IMR-90 (cell line): ENCODE measurements around the gene COX8A. TPM values are rescaled to one million over a fixed set of nuclear protein-coding genes. Genes with fewer than 3 reads are reported as not detected.

Experiments used
- ATAC-seq: fragments of 200-7000 bp; cut with Tn5 transposase; 2 replicates; pipeline ENCODE4 v1.9.1; 2020; ENCODE audit warnings: low read depth, mild to moderate bottlenecking, moderate library complexity
- BruUV-seq: library from RNA; stranded (reverse); fragments of 400-500 nt; replicated peaks from 2 replicates; lab custom pipeline; 2021; lab: Mats Ljungman, UMichigan
- CTCF ChIA-PET: fragments of 300-600 bp; formaldehyde crosslinking; extraction: SDS; loops from one replicate; lab custom pipeline; 2021; ENCODE audit warnings: antibody characterized with exemption; lab: Yijun Ruan, JAX
- POLR2A ChIA-PET: fragments of 300-600 bp; sonication (Branson Sonifier 250); formaldehyde crosslinking; loops from one replicate; lab custom pipeline; 2022; ENCODE audit warnings: antibody characterized with exemption; ENCODE audit not compliant: unreplicated experiment; lab: Charles Lee
- DNase-seq: peaks from one replicate; pipeline ENCODE4 v3.0.0; 2013
- H2AFZ ChIP-seq: replicated peaks from 2 replicates; pipeline ENCODE3; 2013; ENCODE audit warnings: low read length, mild to moderate bottlenecking; ENCODE audit not compliant: poor library complexity
- H2AK5ac ChIP-seq: 2 replicates; pipeline ENCODE4 v1.6.1; 2013; ENCODE audit warnings: low read depth, low read length, inconsistent platforms
- H2AK9ac ChIP-seq: replicated peaks from 2 replicates; pipeline ENCODE3; 2013; ENCODE audit warnings: mild to moderate bottlenecking, low read depth, low read length, moderate library complexity; ENCODE audit not compliant: poor library complexity
- H2BK120ac ChIP-seq: 2 replicates; pipeline ENCODE4 v1.6.1; 2013; ENCODE audit warnings: low read depth, low read length, inconsistent platforms
- H2BK15ac ChIP-seq: 3 replicates; pipeline ENCODE4 v1.6.1; 2013; ENCODE audit warnings: low read depth, low read length, inconsistent platforms
- H2BK20ac ChIP-seq: 2 replicates; pipeline ENCODE4 v1.6.1; 2013; ENCODE audit warnings: low read depth, mild to moderate bottlenecking, inconsistent platforms, low read length, moderate library complexity
- H2BK5ac ChIP-seq: 2 replicates; pipeline ENCODE4 v1.6.1; 2013; ENCODE audit warnings: mild to moderate bottlenecking, low read depth, low read length, inconsistent platforms; ENCODE audit not compliant: poor library complexity, severe bottlenecking
- H3K14ac ChIP-seq: replicated peaks from 2 replicates; pipeline ENCODE4 v1.6.1; 2013; ENCODE audit warnings: low read depth, low read length, inconsistent platforms
- H3K18ac ChIP-seq: 2 replicates; pipeline ENCODE4 v1.6.1; 2013; ENCODE audit warnings: low read depth, low read length, control low read depth
- H3K23ac ChIP-seq: 2 replicates; pipeline ENCODE4 v1.6.1; 2013; ENCODE audit warnings: low read depth, low read length, inconsistent platforms
- H3K27ac ChIP-seq: 2 replicates; pipeline ENCODE4 v1.5.1; 2013; ENCODE audit warnings: mild to moderate bottlenecking, control low read depth, low read length; ENCODE audit not compliant: insufficient read depth
- H3K27me3 ChIP-seq: 2 replicates; pipeline ENCODE4 v1.6.1; 2013; ENCODE audit warnings: low read length; ENCODE audit not compliant: control insufficient read depth, insufficient read depth
- H3K36me3 ChIP-seq: 2 replicates; pipeline ENCODE4 v1.6.1; 2013; ENCODE audit warnings: low read length, mixed read lengths; ENCODE audit not compliant: control insufficient read depth, insufficient read depth
- H3K4ac ChIP-seq: 2 replicates; pipeline ENCODE4 v1.6.1; 2013; ENCODE audit warnings: low read depth, low read length, inconsistent platforms
- H3K4me1 ChIP-seq: 2 replicates; pipeline ENCODE4 v1.6.1; 2013; ENCODE audit warnings: low read length, mixed read lengths; ENCODE audit not compliant: control insufficient read depth, insufficient read depth
- H3K4me2 ChIP-seq: 2 replicates; pipeline ENCODE4 v1.6.1; 2013; ENCODE audit warnings: low read depth, mild to moderate bottlenecking, control low read depth, low read length, moderate library complexity
- H3K4me3 ChIP-seq: 2 replicates; pipeline ENCODE4 v1.5.1; 2013; ENCODE audit warnings: low read depth, mild to moderate bottlenecking, control low read depth, low read length, moderate library complexity; ENCODE audit not compliant: insufficient read depth
- H3K56ac ChIP-seq: 2 replicates; pipeline ENCODE4 v1.6.1; 2013; ENCODE audit warnings: low read length, inconsistent platforms; ENCODE audit not compliant: insufficient read depth; ENCODE audit errors: extremely low read depth
- H3K79me1 ChIP-seq, 2 experiments: 2 replicates each; pipeline ENCODE4 v1.6.1; 2013; ENCODE audit warnings: low read length in 2 of 2, inconsistent platforms in 1 of 2, low read depth in 1 of 2
- H3K9ac ChIP-seq: 2 replicates; pipeline ENCODE4 v1.6.1; 2013; ENCODE audit warnings: low read depth, low read length, control low read depth
- H3K9me1 ChIP-seq: 2 replicates; pipeline ENCODE4 v1.6.1; 2013; ENCODE audit warnings: low read length, inconsistent platforms; ENCODE audit not compliant: insufficient read depth
- H3K9me3 ChIP-seq: 2 replicates; pipeline ENCODE4 v1.6.1; 2013; ENCODE audit warnings: low read length; ENCODE audit not compliant: control insufficient read depth, insufficient read depth
- H4K20me1 ChIP-seq: 2 replicates; pipeline ENCODE4 v1.6.1; 2013; ENCODE audit warnings: low read length, inconsistent platforms; ENCODE audit not compliant: insufficient read depth
- H4K5ac ChIP-seq: 2 replicates; pipeline ENCODE4 v1.6.1; 2013; ENCODE audit warnings: mild to moderate bottlenecking, low read depth, low read length, control low read depth
- H4K8ac ChIP-seq, 2 experiments: 2 replicates each; pipeline ENCODE4 v1.6.1; 2013; ENCODE audit warnings: low read depth in 2 of 2, low read length in 2 of 2, control low read depth in 1 of 2, inconsistent platforms in 1 of 2
- H4K91ac ChIP-seq: 2 replicates; pipeline ENCODE4 v1.6.1; 2013; ENCODE audit warnings: low read depth, low read length, inconsistent platforms; ENCODE audit not compliant: insufficient read depth
- BHLHE40 ChIP-seq: fragments of 150-350 bp; IDR thresholded peaks from 2 replicates; pipeline ENCODE4 v1.6.1; 2016; ENCODE audit warnings: mild to moderate bottlenecking, low read depth, low read length
- CEBPB ChIP-seq: IDR thresholded peaks from 2 replicates; pipeline ENCODE4 v1.6.1; 2012; ENCODE audit warnings: low read depth, low read length, improper control_type of control experiment
- CHD1 ChIP-seq: IDR thresholded peaks from 2 replicates; pipeline ENCODE4 v1.6.1; 2012; ENCODE audit warnings: low read depth, low read length, improper control_type of control experiment
- CTCF ChIP-seq: conservative IDR thresholded peaks from 2 replicates; pipeline ENCODE4 v1.5.1; 2012; ENCODE audit warnings: mild to moderate bottlenecking, low read depth, low read length, improper control_type of control experiment
- ELK1 ChIP-seq: fragments of 150-350 bp; IDR thresholded peaks from 2 replicates; pipeline ENCODE4 v1.6.1; 2016; ENCODE audit warnings: low read depth, mild to moderate bottlenecking, low read length, moderate library complexity, borderline replicate concordance
- FOS ChIP-seq: fragments of 150-350 bp; IDR thresholded peaks from 2 replicates; pipeline ENCODE4 v1.6.1; 2016; ENCODE audit warnings: low read depth, low read length
- MAFK ChIP-seq: IDR thresholded peaks from 2 replicates; pipeline ENCODE4 v1.6.1; 2012; ENCODE audit warnings: low read depth, low read length, improper control_type of control experiment
- MAZ ChIP-seq: IDR thresholded peaks from 2 replicates; pipeline ENCODE4 v1.6.1; 2012; ENCODE audit warnings: low read depth, mild to moderate bottlenecking, low read length, improper control_type of control experiment, moderate library complexity, borderline replicate concordance
- MXI1 ChIP-seq: IDR thresholded peaks from 2 replicates; pipeline ENCODE4 v1.6.1; 2012; ENCODE audit warnings: low read depth, mild to moderate bottlenecking, low read length, moderate library complexity, borderline replicate concordance
- NFE2L2 ChIP-seq: fragments of 150-350 bp; IDR thresholded peaks from 2 replicates; pipeline ENCODE4 v1.6.1; 2016; ENCODE audit warnings: low read depth, mild to moderate bottlenecking, low read length
- POLR2A ChIP-seq: IDR thresholded peaks from 2 replicates; pipeline ENCODE4 v1.6.1; 2012; ENCODE audit warnings: mild to moderate bottlenecking, low read depth, low read length
- RAD21 ChIP-seq: IDR thresholded peaks from 2 replicates; pipeline ENCODE4 v1.6.1; 2012; ENCODE audit warnings: low read length, improper control_type of control experiment
- RCOR1 ChIP-seq: IDR thresholded peaks from 2 replicates; pipeline ENCODE4 v1.6.1; 2012; ENCODE audit warnings: mild to moderate bottlenecking, low read length, improper control_type of control experiment; ENCODE audit not compliant: insufficient replicate concordance
- RFX5 ChIP-seq: IDR thresholded peaks from 2 replicates; pipeline ENCODE4 v1.8.0; 2012; ENCODE audit warnings: low read depth, mild to moderate bottlenecking, low read length, moderate library complexity
- SMC3 ChIP-seq: fragments of 150-350 bp; IDR thresholded peaks from 2 replicates; pipeline ENCODE4 v1.6.1; 2016; ENCODE audit warnings: low read depth, mild to moderate bottlenecking, antibody characterized with exemption, low read length, moderate library complexity
- USF2 ChIP-seq: fragments of 150-350 bp; IDR thresholded peaks from 2 replicates; pipeline ENCODE4 v1.6.1; 2017; ENCODE audit warnings: mild to moderate bottlenecking, antibody characterized with exemption, low read length, low read depth
- WGBS, 2 experiments: methylation state at CpG; one replicate each; pipeline versions ENCODE4 v1.1.5 to v1.1.7; 2013; ENCODE audit warnings: missing lambda C conversion rate in 2 of 2; ENCODE audit not compliant: insufficient read length in 1 of 2; ENCODE audit errors: extremely low coverage in 2 of 2; 5-methylcytosine and 5-hydroxymethylcytosine counted together
- dilution Hi-C: fragments of 300-500 bp; cut with HindIII; formaldehyde crosslinking; loops from one replicate; pipeline ENCODE4 v1.14.3; 2018; ENCODE audit warnings: low sequenced_read_pairs; ENCODE audit not compliant: unreplicated experiment
- in situ Hi-C: fragments of 300-500 bp; cut with MboI; formaldehyde crosslinking; loops from 3 replicates; pipeline ENCODE4 v1.14.3; 2019; ENCODE audit warnings: low sequenced_read_pairs, inconsistent platforms, mixed read lengths
- intact Hi-C: fragments of 100-400 bp; cut with micrococcal nuclease; formaldehyde crosslinking; loops from 2 replicates; pipeline ENCODE4 v1.10.0; 2022
- polyA plus RNA-seq, 3 experiments: library from polyadenylated mRNA; depleted of rRNA; stranded (reverse); fragments of >200 nt; gene quantifications; 2 replicates each; pipeline ENCODE4 v1.2.3, GENCODE V29; 2012; ENCODE audit warnings: low replicate concordance in 1 of 3
- total RNA-seq: library from RNA; depleted of rRNA; stranded (reverse); fragments of >200 nt; gene quantifications from 2 replicates; pipeline ENCODE4 v1.2.3, GENCODE V29; 2012

Gene COX8A
- total and polyA plus RNA-seq, 2 of the 4 experiments (the other 2 are of a cell fraction) = 250 to 598 TPM

- ATAC-seq (no peak), DNase-seq (no peak)
- no peak overlapping the region for H3K4me3 ChIP-seq
- H4K20me1 ChIP-seq = no peaks in the 10 kb centered on the region
- H2BK15ac ChIP-seq = no peak overlapping the region
- no peak overlapping the region for H4K5ac ChIP-seq
- no peaks in the 10 kb centered on the region for H3K9me1 ChIP-seq
- H3K4me1 ChIP-seq = peaks cover 6% of the 10 kb centered on the region; the same call in 1 of the 2 replicates
- TF ChIP-seq RAD21 (no peak), USF2 (no peak), CTCF (no peak), CHD1 (no peak), ELK1 (no peak), POLR2A (no peak), BHLHE40 (no peak), MAFK (no peak), CEBPB (no peak), RFX5 (no peak), FOS (no peak), MAZ (no peak), NFE2L2 (no peak), MXI1 (no peak), RCOR1 (no peak), SMC3 (no peak)
- no peak overlapping the region for H3K18ac ChIP-seq
- WGBS, 2 experiments = no CpG with 5 or more reads among the region's 1 CpG
- ChIA-PET POLR2A (no interaction called here), CTCF (no interaction called here)
- H2AK9ac ChIP-seq = no peak overlapping the region
- no peaks in the 10 kb centered on the region for H3K9me3 ChIP-seq
- no TSS peak for BruUV-seq
- in situ Hi-C loops (no loop called here), dilution Hi-C loops (no loop called here), intact Hi-C loops (no loop called here)
- H3K79me1 ChIP-seq = no peaks in the 10 kb centered on the region
- no peak overlapping the region for H2BK20ac ChIP-seq
- no peak overlapping the region for H2BK120ac ChIP-seq
- no peak overlapping the region for H3K9ac ChIP-seq
- no peak overlapping the region for H3K14ac ChIP-seq
- no peak overlapping the region for H3K4me2 ChIP-seq
- no peak overlapping the region for H4K91ac ChIP-seq
- no peak overlapping the region for H2AK5ac ChIP-seq
- no peak overlapping the region for H3K56ac ChIP-seq
- no peak overlapping the region for H3K4ac ChIP-seq
- H3K27ac ChIP-seq = no peak overlapping the region
- no peaks in the 10 kb centered on the region for H3K36me3 ChIP-seq
- no peak overlapping the region for H2BK5ac ChIP-seq
- H2AFZ ChIP-seq = no peak overlapping the region
- H3K27me3 ChIP-seq = no peaks in the 10 kb centered on the region
- H4K8ac ChIP-seq = no peak overlapping the region
- no peak overlapping the region for H3K23ac ChIP-seq
Measured at GRCh38 chr11:63966444-63966843, 8.0 kb upstream of the COX8A start.
